GM12878 (cell line): ENCODE measurements around the gene CMSS1.

Experiments used
- ATF7 ChIP-seq: fragments of 450-650 bp; IDR thresholded peaks from 2 replicates; pipeline ENCODE4 v1.6.1; 2016; ENCODE audit warnings: low read depth, mild to moderate bottlenecking
- BRCA1 ChIP-seq: IDR thresholded peaks from 2 replicates; pipeline ENCODE4 v1.6.1; 2011; ENCODE audit warnings: low read depth, low read length, improper control_type of control experiment
- CBFB ChIP-seq: IDR thresholded peaks from 2 replicates; pipeline ENCODE4 v1.6.1; 2016; ENCODE audit warnings: antibody characterized with exemption, low read depth
- EGR1 ChIP-seq, 2 experiments: IDR thresholded peaks; 1 replicate in 1 of 2; 2 replicates in 1 of 2; pipeline ENCODE4 v1.6.1; 2011 to 2012; ENCODE audit warnings: low read depth in 2 of 2, low read length in 2 of 2, borderline replicate concordance in 1 of 2, mild to moderate bottlenecking in 1 of 2, moderate library complexity in 1 of 2
- IRF4 ChIP-seq: IDR thresholded peaks from 2 replicates; pipeline ENCODE4 v1.6.1; 2011; ENCODE audit warnings: low read depth, low read length
- KLF5 ChIP-seq: fragments of 450-650 bp; IDR thresholded peaks from 2 replicates; pipeline ENCODE4 v1.6.1; 2014; ENCODE audit warnings: mild to moderate bottlenecking; ENCODE audit not compliant: partially characterized antibody
- NRF1 ChIP-seq: conservative IDR thresholded peaks from 2 replicates; pipeline ENCODE4 v1.6.1; 2011; ENCODE audit warnings: mild to moderate bottlenecking, low read depth, low read length, improper control_type of control experiment
- POLR2AphosphoS5 ChIP-seq: IDR thresholded peaks from 2 replicates; pipeline ENCODE4 v1.6.1; 2011; ENCODE audit warnings: mild to moderate bottlenecking, low read length, inconsistent platforms
- SMAD5 ChIP-seq: IDR thresholded peaks from 2 replicates; pipeline ENCODE4 v1.6.1; 2016; ENCODE audit warnings: antibody characterized with exemption, low read depth
- TCF3 ChIP-seq: IDR thresholded peaks from 2 replicates; pipeline ENCODE4 v1.6.1; 2012; ENCODE audit warnings: low read depth, mild to moderate bottlenecking, low read length, borderline replicate concordance; ENCODE audit not compliant: insufficient read depth
- USF2 ChIP-seq: IDR thresholded peaks from 2 replicates; pipeline ENCODE4 v1.6.1; 2011; ENCODE audit warnings: low read depth, low read length, improper control_type of control experiment, borderline replicate concordance

GRCh38 chr3:99984668-99985067, 167.0 kb downstream of the CMSS1 start:
- TF ChIP-seq CBFB: no peak
- TF ChIP-seq TCF3: no peak
- TF ChIP-seq BRCA1: no peak
- no peak for TF ChIP-seq USF2
- no peak for TF ChIP-seq POLR2AphosphoS5
- no peak for TF ChIP-seq ATF7
- no peak for TF ChIP-seq IRF4
- no peak for TF ChIP-seq KLF5
- TF ChIP-seq SMAD5: no peak
- TF ChIP-seq NRF1: no peak
- no peak for TF ChIP-seq EGR1 (IDR thresholded peaks at IDR 0.05; ENCODE audit: borderline replicate concordance in 1 of 2, low read depth in 2 of 2, low read length in 2 of 2)
